HuH-7 (cell line): Measurements from ENCODE around the gene PARD3.
"Not testable (repeated sequence)": the region's sequence is repeated elsewhere in the genome, so short reads cannot be mapped to it uniquely, and the experiment has no call there.

ENCODE experiments used
- DNase-seq: peaks from one replicate; pipeline ENCODE4 v3.0.0; 2011; ENCODE audit warnings: low spot score

PARD3 gene

GRCh38 chr10:34815185-34816084 is at the start of gene PARD3:
TSS of gene PARD3 (minus strand) at chr10:34815296. CDS start at chr10:34814995, 301 bp downstream.
- DNase-seq = peak; percentile 93

GRCh38 chr10:34864149-34865067 is 49.3 kb upstream of the PARD3 start:
- DNase-seq = no peak

- DNase-seq = no peak
Observed at GRCh38 chr10:34862892-34863291, 47.8 kb upstream of the PARD3 start.

- DNase-seq = peak; percentile 62
Observed at GRCh38 chr10:34861293-34862021, 46.4 kb upstream of the PARD3 start.

- DNase-seq = no peak
Observed at GRCh38 chr10:34859170-34859569, 44.1 kb upstream of the PARD3 start.

- no peak for DNase-seq
Observed at GRCh38 chr10:34858003-34858402, 42.9 kb upstream of the PARD3 start.

GRCh38 chr10:34854147-34854601 is 39.1 kb upstream of the PARD3 start:
- no peak for DNase-seq

- no peak for DNase-seq
Observed at GRCh38 chr10:34853357-34853756, 38.3 kb upstream of the PARD3 start.

- DNase-seq = no peak
Observed at GRCh38 chr10:34850558-34850957, 35.5 kb upstream of the PARD3 start.

GRCh38 chr10:34850036-34850435 is 34.9 kb upstream of the PARD3 start:
- DNase-seq = no peak

- DNase-seq = no peak
Observed at GRCh38 chr10:34845070-34845469, 30.0 kb upstream of the PARD3 start.

- no peak for DNase-seq
Observed at GRCh38 chr10:34844448-34844847, 29.4 kb upstream of the PARD3 start.

- not testable (repeated sequence) for DNase-seq
Observed at GRCh38 chr10:34843470-34843869, 28.4 kb upstream of the PARD3 start.

GRCh38 chr10:34838366-34838900 is 23.3 kb upstream of the PARD3 start:
- no peak for DNase-seq

- no peak for DNase-seq
Observed at GRCh38 chr10:34835908-34836508, 20.9 kb upstream of the PARD3 start.

GRCh38 chr10:34834274-34834673 is 19.2 kb upstream of the PARD3 start:
- DNase-seq = no peak

- no peak for DNase-seq
Observed at GRCh38 chr10:34830217-34830822, 15.2 kb upstream of the PARD3 start.

GRCh38 chr10:34826857-34827766 is 12.0 kb upstream of the PARD3 start:
- no peak for DNase-seq

GRCh38 chr10:34826221-34826620 is 11.1 kb upstream of the PARD3 start:
- no peak for DNase-seq

- no peak for DNase-seq
Observed at GRCh38 chr10:34825414-34825813, 10.3 kb upstream of the PARD3 start.
